Osteocyte (in vitro differentiated cells): ENCODE results near the gene KIF9. TPM values are rescaled to one million over a fixed set of nuclear protein-coding genes. Genes with fewer than 3 reads are reported as not detected.
"Not testable (repeated sequence)": the region's sequence is repeated elsewhere in the genome, so short reads cannot be mapped to it uniquely, and the experiment has no call there.

Experiments used
- DNase-seq: peaks from one replicate; pipeline ENCODE4 v3.0.0; 2021; ENCODE audit warnings: mixed read lengths; ENCODE audit not compliant: unreplicated experiment; ENCODE audit errors: extremely low spot score
- H3K27ac Mint-ChIP-seq: one replicate; pipeline ENCODE4 v1.8.0; 2021; ENCODE audit warnings: mild to moderate bottlenecking, mixed read lengths; ENCODE audit not compliant: unreplicated experiment
- H3K27me3 Mint-ChIP-seq: one replicate; pipeline ENCODE4 v1.8.0; 2021; ENCODE audit warnings: mixed read lengths; ENCODE audit not compliant: unreplicated experiment
- H3K36me3 Mint-ChIP-seq: one replicate; pipeline ENCODE4 v1.8.0; 2021; ENCODE audit warnings: mixed read lengths; ENCODE audit not compliant: unreplicated experiment
- H3K4me1 Mint-ChIP-seq: one replicate; pipeline ENCODE4 v1.8.0; 2021; ENCODE audit warnings: mixed read lengths; ENCODE audit not compliant: unreplicated experiment
- H3K4me3 Mint-ChIP-seq: one replicate; pipeline ENCODE4 v1.8.0; 2021; ENCODE audit warnings: mild to moderate bottlenecking, moderate library complexity, mixed read lengths; ENCODE audit not compliant: unreplicated experiment
- H3K9me3 Mint-ChIP-seq: one replicate; pipeline ENCODE4 v1.8.0; 2021; ENCODE audit warnings: mixed read lengths; ENCODE audit not compliant: unreplicated experiment
- total RNA-seq: library from RNA; stranded (reverse); gene quantifications from 2 replicates; pipeline ENCODE4 v1.2.1, GENCODE V29; 2021
- TF ChIP-seq, protein P1 (sequence below): fragments of 200-600 bp; sonication (generic); IDR thresholded peaks from 2 replicates; pipeline ENCODE4 v1.5.0; 2021; ENCODE audit warnings: antibody characterized with exemption, mild to moderate bottlenecking, moderate library complexity

Gene KIF9
- total RNA-seq, 1 donor from 2014 or later, result 6.2 TPM

- TF ChIP-seq, protein P1, sequence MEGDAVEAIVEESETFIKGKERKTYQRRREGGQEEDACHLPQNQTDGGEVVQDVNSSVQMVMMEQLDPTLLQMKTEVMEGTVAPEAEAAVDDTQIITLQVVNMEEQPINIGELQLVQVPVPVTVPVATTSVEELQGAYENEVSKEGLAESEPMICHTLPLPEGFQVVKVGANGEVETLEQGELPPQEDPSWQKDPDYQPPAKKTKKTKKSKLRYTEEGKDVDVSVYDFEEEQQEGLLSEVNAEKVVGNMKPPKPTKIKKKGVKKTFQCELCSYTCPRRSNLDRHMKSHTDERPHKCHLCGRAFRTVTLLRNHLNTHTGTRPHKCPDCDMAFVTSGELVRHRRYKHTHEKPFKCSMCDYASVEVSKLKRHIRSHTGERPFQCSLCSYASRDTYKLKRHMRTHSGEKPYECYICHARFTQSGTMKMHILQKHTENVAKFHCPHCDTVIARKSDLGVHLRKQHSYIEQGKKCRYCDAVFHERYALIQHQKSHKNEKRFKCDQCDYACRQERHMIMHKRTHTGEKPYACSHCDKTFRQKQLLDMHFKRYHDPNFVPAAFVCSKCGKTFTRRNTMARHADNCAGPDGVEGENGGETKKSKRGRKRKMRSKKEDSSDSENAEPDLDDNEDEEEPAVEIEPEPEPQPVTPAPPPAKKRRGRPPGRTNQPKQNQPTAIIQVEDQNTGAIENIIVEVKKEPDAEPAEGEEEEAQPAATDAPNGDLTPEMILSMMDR, result no peak
- peaks cover 12% of the 10 kb centered on the region for H3K4me1 Mint-ChIP-seq
- H3K27me3 Mint-ChIP-seq, result no peaks in the 10 kb centered on the region
- no peak for DNase-seq
- H3K9me3 Mint-ChIP-seq, result no peaks in the 10 kb centered on the region
- H3K27ac Mint-ChIP-seq, result no peak overlapping the region
- H3K36me3 Mint-ChIP-seq, result peaks cover 4% of the 10 kb centered on the region
- no peak overlapping the region for H3K4me3 Mint-ChIP-seq
Observed at GRCh38 chr3:47310391-47310790, 27.8 kb upstream of the KIF9 start.

GRCh38 chr3:47309231-47309630 lies 26.6 kb upstream of the KIF9 start:
- H3K9me3 Mint-ChIP-seq, H3K4me3 Mint-ChIP-seq, H3K27me3 Mint-ChIP-seq, H3K27ac Mint-ChIP-seq, DNase-seq, H3K36me3 Mint-ChIP-seq, H3K4me1 Mint-ChIP-seq: not testable (repeated sequence)

DNA sequence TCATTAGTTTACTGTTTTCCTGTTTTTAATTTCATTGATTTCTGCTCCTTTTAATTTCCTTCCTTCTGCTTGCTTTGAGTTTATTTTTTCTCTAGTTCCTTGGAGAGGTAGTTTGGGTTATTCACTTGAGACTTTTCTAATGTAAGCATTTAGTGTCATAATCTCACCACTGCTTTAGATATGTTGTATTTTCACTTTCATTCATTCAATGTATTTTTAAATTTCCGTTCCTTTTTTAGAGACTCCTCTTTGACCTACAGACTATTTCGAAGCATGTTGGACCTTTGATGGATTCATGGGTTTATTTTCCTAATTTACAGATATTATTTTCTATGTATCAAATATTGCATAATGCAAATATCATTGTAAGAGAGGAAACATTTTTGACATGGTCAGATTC lies 23.4 kb upstream of the KIF9 start:
- Mint-ChIP-seq H3K4me3 (no peak overlapping the region), H3K36me3 (peaks cover 14% of the 10 kb centered on the region)

GRCh38 chr3:47301456-47301855 lies 18.9 kb upstream of the KIF9 start:
- H3K36me3 Mint-ChIP-seq, result peaks cover 19% of the 10 kb centered on the region
- no peak for DNase-seq
- TF ChIP-seq, protein P1, result no peak
- no peaks in the 10 kb centered on the region for H3K9me3 Mint-ChIP-seq
- no peak overlapping the region for H3K4me3 Mint-ChIP-seq
- no peak overlapping the region for H3K27ac Mint-ChIP-seq
- no peaks in the 10 kb centered on the region for H3K27me3 Mint-ChIP-seq
- peaks cover 1% of the 10 kb centered on the region for H3K4me1 Mint-ChIP-seq

More for the DNA sequence above, 23.4 kb upstream of the KIF9 start:
- TF ChIP-seq, protein P1, result no peak
- H3K9me3 Mint-ChIP-seq, result no peaks in the 10 kb centered on the region
- H3K27me3 Mint-ChIP-seq, result no peaks in the 10 kb centered on the region
- DNase-seq, result no peak
- no peak overlapping the region for H3K27ac Mint-ChIP-seq
- peaks cover 2% of the 10 kb centered on the region for H3K4me1 Mint-ChIP-seq

GRCh38 chr3:47299381-47300318 lies 17.1 kb upstream of the KIF9 start:
- Mint-ChIP-seq H3K4me1 (no peaks in the 10 kb centered on the region), H3K9me3 (no peaks in the 10 kb centered on the region), H3K36me3 (peaks cover 19% of the 10 kb centered on the region), H3K4me3 (no peak overlapping the region), H3K27me3 (no peaks in the 10 kb centered on the region), H3K27ac (no peak overlapping the region)
- no peak for DNase-seq
- TF ChIP-seq, protein P1, result no peak
